Middle frontal gyrus (tissue), 1 donor: ENCODE measurements around the gene SMAD9.
A peak's percentile ranks its signal among the peaks of the same experiment; 100 is the strongest.

Experiments used
- DNase-seq: peaks from one replicate; pipeline ENCODE4 v3.0.0-alpha.2; 2015; ENCODE audit warnings: low spot score; ENCODE audit errors: extremely low spot score

SMAD9 gene

DNA sequence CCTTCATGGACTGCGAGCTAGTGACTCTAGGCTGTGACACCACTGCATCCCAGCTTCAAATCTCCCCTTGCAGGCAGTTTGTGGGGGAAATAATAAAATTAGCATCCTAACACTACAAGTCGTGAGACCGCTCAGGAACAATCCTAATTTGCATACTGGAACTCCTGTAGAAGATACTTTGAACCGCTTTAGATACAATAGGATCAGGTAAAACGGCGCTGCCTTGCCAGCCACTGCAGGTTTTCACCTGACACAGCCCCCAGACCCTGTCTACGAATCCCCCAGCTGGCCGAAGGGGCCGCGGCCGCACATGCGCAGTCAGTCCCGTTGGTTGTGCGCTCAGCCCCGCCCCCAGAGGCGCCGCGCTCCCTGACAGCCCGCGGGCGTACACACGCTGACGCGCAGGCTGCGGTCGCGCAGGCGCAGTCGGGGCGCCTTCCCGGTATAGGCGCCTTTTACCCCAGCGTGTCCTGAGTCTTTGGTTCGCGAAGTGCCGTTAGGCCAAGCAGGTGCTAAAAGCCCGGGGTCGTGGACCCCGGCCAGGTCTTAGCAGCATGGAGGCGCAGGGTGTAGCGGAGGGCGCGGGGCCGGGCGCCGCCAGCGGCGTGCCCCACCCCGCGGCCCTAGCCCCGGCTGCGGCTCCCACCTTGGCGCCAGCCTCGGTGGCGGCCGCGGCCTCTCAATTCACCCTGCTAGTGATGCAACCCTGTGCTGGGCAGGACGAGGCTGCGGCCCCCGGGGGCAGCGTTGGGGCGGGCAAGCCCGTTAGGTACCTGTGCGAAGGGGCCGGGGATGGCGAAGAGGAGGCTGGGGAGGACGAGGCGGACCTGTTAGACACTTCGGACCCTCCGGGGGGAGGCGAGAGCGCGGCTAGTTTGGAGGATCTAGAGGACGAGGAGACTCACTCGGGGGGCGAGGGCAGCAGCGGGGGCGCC lies 101.0 kb downstream of the SMAD9 start, which contains the start of gene RFXAP:
TSS of gene RFXAP (plus strand) at position 419 of the 935 bp plus-strand sequence. CDS start at position 555, 136 bp downstream.
- DNase-seq: peak; percentile 79

DNA sequence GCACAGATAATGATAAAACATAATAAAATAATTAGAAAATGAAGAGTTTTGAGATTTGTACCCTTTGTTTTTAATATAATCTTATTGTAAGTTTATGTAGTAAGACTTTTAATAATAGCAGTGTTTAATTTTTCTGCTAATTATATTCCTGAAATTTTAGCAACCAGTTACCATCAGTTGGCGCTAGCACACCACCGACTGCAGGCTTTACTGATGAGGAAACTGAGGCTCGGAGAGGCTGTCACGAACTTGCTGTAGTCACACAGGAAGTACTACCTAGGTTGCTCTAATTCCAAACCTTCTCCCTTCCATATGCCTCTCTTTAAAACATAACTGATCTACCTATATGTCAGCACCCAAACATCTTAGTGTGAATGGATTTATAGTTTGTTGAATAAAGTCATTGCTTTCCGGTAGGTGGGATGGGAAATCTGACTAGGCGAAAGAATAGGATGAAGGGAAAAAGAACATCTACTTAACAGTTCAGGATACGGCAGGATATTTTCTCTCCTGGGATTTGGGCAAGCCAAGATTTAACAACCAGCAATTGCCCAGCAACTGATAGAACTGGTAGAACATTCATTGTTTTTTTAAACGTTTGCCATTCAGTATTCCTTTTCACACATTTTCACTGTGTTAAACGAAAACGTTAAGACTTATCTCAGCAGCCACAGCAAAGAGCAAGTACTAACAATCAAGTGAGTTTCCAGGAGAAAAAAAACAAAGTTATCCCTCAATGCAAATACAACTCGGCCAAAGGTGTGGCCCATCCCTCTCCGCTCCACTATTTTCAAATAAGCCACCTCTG lies 101.8 kb downstream of the SMAD9 start:
- no peak for DNase-seq

DNA sequence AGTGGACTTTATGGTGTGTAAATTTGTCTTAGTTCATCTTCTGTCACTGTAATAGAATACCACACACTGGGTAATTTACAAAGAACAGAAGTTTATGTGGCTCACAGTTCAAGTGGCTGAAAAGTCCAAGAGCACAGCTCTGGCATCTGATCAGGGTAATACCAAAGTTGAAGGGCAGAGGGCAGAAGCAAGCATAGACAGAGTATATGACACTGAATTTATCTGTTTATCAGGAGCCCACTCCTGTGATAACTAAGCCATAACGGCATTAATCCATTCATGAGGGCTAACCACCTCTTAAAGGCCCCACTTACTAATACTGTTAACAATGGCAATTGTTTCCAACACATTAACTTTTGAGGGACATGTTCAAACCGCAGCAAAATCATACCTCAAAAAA lies 105.0 kb downstream of the SMAD9 start:
- DNase-seq: no peak

DNA sequence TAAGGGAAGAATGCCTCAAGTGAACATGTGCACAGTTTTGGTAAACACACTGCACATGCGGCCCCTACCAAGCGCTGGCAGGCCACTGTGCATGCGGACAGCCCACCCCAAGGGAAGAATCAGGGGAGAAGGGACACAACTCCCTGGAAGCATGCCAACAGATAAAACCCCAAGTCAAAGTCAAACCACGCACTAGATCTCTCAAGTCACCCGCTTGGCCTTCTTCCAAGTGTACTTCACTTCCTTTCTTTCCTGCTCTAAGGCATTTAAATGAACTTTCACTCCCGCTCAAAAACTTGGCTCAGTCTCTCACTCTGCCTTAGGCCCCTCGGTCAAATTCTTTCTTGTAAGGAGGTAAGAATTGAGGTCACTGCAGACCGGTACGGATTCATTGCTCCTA lies 105.6 kb downstream of the SMAD9 start:
- no peak for DNase-seq

DNA sequence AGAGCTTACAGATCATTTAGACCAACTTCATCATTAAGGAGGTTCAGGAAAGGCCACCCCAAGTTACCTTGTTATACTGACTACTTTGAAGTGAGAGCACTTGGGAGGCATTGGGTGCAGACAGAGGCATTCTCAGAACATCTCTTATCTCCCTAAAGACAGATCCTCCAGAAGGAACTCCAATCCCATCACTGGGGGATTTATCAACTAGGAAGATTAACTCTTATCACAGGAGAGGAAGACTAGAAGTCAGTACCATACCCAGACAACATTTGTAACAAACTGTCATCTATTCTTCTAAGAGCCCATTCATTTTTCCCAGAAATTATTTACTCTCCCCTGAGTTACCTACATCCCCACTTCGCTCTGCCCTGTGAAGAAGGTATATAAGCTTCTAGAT lies 106.8 kb downstream of the SMAD9 start:
- no peak for DNase-seq

DNA sequence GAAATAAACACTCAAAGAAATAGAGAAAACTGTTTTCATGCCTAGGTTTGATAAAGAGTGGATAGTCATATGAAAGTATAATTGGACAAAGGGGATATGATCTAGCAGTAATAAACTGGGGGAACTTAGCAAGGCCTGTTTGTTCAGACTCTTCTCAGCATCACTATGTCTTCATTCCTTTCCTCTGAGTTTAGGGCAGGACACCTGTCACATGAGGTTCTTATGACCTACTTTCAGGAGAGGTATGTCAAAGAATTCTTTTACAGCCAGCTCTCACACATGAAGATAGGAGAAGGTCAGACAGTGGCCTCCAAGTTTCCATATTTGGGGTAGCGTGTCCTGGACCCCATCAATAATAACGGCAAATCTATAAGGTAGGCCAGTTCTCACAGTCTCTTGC lies 112.4 kb downstream of the SMAD9 start:
- no peak for DNase-seq

DNA sequence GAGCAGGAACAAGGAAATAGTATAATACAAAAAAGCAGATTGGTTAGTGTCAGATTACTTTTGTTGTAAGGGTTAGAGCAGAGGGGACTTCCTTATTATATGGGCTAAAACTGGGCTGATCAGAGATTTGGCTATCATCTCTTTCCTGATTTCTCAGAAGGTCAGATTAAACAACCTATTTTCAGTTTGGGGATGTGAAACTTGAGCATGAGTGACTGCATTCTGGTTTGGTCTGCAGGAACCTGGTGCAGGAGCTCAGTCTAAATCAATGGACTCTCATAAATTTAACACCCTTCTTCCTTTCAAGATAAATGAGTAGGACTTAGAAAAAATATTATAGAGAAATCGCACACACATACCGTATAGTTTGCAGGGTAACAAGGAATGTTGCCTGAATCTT lies 113.9 kb downstream of the SMAD9 start:
- no peak for DNase-seq

DNA sequence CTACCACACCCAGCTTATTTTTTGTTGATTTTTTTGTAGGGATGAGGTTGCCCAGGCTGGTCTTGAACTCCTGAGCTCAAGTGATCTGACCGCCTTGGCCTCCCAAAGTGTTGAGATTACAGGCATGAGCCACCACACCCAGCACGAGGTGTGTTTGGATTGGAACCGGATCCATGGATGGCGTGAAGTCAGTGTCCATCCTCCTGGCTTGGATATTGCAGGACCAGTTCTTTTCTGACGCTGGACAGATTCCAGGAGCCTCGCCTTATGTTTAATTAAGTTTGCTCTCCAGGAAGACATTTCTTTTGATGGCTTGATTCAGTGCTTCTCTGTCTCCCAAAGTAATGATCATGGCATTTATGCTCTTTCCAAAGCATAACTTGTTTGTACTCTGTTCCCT lies 115.5 kb downstream of the SMAD9 start:
- no peak for DNase-seq

DNA sequence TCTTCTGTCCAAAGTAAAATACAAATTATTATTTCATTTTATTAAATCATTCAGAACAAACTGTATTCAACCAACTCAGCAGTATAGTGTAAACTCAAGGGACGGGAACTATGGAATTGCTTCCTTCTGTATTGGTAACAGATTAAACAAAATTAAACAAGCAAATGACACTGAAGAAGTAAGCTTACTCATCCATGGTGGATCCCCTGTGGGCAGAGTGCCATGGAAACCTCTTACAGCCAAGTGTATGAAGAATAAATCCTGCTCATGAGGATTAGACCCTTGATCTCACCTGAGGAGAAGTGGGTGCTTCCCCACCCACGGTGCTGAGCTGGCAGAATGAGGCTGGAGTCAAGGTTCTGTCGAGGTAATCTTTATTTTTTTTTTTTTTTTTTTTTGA lies 119.0 kb downstream of the SMAD9 start:
- no peak for DNase-seq

DNA sequence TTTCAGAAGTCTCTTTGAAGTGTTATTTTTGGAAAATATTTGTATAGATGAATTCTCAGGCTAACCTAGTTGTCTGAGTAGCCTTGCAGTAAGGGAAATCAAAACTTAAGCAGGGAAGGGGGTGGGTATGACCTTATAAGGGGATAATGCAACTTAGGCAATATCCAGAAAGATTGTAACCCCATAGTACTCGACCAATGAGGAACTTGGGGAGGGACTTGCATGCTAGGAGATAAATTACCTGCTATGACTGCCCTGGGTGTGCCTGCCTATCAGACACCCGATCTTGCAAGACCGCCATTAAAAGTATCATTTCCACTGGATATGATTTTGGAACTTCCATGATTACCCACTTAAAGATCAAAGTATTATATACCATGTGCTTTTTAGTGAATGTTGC lies 124.0 kb downstream of the SMAD9 start:
- DNase-seq: no peak

DNA sequence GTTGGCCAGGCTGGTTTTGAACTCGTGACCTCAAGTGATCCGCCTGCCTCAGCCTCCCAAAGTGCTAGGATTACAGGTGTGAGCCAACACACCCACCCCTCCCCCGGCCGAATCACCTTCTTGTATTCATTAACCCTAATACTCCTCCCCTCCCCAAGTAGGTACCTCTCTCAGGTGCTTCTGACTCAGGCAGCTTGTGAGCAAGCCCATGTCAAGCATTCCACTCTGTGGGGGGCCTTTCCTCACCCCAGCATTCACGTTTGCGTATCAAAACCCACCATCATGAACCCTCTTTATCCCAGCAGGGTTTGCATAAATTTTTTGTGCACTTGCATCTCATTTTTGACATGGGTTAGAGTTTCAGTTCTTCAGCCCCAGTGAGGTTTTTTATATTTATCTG lies 124.6 kb downstream of the SMAD9 start:
- DNase-seq: no peak
